T47D (cell line): ENCODE data around the gene LIF.
A peak's percentile ranks its signal among the peaks of the same experiment; 100 is the strongest.
"Not testable (repeated sequence)": the region's sequence is repeated elsewhere in the genome, so short reads cannot be mapped to it uniquely, and the experiment has no call there.

Source experiments
- DNase-seq, 2 experiments: peaks; one replicate each; pipeline versions ENCODE4 v3.0.0 to v3.0.0-alpha.2; 2011 to 2012; ENCODE audit warnings: low read depth in 1 of 2, low spot score in 1 of 2
- JUND ChIP-seq: IDR thresholded peaks from 2 replicates; pipeline ENCODE4 v1.6.1; 2012; ENCODE audit warnings: low read depth
- in situ Hi-C: cut with HindIII; loops from 2 replicates; pipeline ENCODE4 v1.10.0; 2016; ENCODE audit warnings: low sequenced_read_pairs, low pct_unique_long_range_greater_than_20kb

LIF gene

GRCh38 chr22:30240541-30241417 lies 5.8 kb downstream of the LIF start:
- in situ Hi-C loops, result no loop called here
- DNase-seq, result no peak
- TF ChIP-seq JUND, result no peak

DNA sequence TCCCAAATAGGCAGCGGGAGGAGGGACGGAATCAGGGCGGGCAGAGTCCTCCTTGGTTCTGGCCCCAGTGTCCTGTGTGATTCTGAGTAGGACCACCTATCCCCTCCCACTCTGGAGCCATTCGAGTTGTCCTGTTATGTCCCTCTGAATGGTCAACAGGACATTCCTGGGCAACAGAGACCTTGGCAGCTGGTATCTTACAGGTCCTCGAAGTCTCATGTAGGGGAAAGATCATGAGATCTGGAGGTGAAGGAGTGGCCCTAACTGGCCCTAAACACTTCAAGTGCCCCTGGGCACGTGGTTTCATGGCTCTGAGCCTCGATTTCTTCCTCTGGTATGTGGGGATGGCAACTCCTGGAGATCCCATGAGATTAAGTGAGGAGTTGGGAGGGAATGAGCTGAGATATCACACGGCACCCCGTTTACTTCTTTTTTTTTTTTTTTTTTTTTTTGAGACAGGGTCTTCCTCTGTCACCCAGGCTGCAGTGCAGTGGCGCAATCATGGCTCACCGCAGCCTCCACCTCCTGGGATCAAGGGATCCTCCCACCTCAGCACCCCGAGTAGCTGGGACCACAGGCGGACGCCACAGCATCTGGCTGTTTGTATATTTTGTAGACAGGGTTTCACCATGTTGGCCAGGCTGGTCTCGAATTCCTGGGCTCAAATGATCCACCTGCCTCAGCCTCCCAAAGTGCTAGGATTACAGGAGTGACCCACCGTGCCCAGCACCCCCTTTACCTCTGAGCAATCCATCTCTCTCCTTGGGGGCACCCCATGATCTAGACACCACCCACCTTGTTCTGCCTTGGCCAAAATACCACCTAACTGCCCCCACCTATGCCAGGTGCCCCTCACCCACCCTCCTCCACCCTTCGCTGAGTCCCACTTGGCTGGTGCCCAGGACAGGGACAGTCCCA lies 6.8 kb downstream of the LIF start:
- no peak for DNase-seq
- in situ Hi-C loops, result no loop called here
- TF ChIP-seq JUND, result no peak

- DNase-seq, result no peak
- no peak for TF ChIP-seq JUND
- in situ Hi-C loops, result no loop called here
Observed at GRCh38 chr22:30238661-30239487, 7.7 kb downstream of the LIF start.

- in situ Hi-C loops, result no loop called here
Observed at GRCh38 chr22:30238136-30238535, 8.4 kb downstream of the LIF start.

GRCh38 chr22:30236875-30237274 lies 9.7 kb downstream of the LIF start:
- in situ Hi-C loops, result no loop called here
- DNase-seq, result no peak
- no peak for TF ChIP-seq JUND

More at GRCh38 chr22:30238136-30238535, 8.4 kb downstream of the LIF start:
- TF ChIP-seq JUND, result no peak
- no peak for DNase-seq

GRCh38 chr22:30235687-30236170 lies 10.8 kb downstream of the LIF start:
- no peak for DNase-seq
- TF ChIP-seq JUND, result no peak
- in situ Hi-C loops, result no loop called here

- TF ChIP-seq JUND, result no peak
- in situ Hi-C loops, result no loop called here
Observed at GRCh38 chr22:30234786-30235470, 11.6 kb downstream of the LIF start.

DNA sequence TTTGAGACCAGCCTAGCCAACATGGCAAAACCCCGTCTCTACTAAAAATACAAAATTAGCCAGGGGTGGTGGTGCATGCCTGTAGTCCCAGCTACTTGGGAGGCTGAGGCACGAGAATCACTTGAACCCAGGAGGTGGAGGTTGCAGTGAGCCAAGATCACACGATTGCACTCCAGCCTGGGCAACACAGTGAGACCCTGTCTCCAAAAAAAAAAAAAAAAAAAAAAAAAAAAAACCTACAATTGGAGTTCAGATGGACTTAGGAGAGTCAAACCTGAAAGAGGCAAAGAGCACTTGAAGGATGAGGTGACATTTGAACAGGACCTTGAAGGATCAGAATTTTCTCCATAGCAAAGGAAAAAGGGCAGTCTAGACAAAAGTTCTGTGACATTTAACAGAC lies 12.2 kb downstream of the LIF start:
- in situ Hi-C loops, DNase-seq: not testable (repeated sequence)

More at GRCh38 chr22:30234786-30235470, 11.6 kb downstream of the LIF start:
- peak in 1 of 2 experiments; percentile 47 for DNase-seq

- TF ChIP-seq JUND, result no peak
- no peak for DNase-seq
- in situ Hi-C loops, result no loop called here
Observed at GRCh38 chr22:30233582-30233981, 13.0 kb downstream of the LIF start.

DNA sequence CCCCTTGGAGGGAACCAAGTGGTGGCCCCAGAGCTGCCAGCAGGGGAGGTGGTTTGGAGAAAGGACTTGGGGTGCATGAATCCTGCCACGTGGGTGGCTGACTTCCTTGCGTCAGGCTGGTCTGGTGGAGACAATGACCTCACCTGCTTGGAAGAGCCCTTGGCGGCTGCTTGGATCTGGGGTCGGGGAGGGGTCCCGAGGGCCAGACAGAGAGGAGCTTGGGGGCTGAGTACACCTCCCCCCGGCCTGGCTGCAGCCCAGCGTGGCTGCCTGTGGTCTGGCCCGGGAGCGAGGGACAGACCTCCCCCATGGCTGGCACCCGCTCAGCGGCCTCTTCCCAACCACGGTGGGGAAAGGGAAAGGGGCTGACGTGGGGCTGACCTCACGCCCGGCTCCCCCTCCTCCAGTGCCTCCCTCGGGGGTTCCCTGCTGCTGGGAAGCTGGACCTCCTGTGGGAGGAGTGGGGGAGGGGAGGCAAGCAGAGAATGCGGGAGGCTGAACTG lies 13.8 kb downstream of the LIF start:
- in situ Hi-C loops, result no loop called here
- no peak for TF ChIP-seq JUND
- no peak for DNase-seq

- TF ChIP-seq JUND, result no peak
- DNase-seq, result no peak
- in situ Hi-C loops, result no loop called here
Observed at GRCh38 chr22:30230787-30231461, 15.6 kb downstream of the LIF start.
